NCI-H187 (cell line): ENCODE measurements around the gene TGFBR3.
"Not testable (repeated sequence)": the region's sequence is repeated elsewhere in the genome, so short reads cannot be mapped to it uniquely, and the experiment has no call there.

Experiments
- DNase-seq, 2 experiments: peaks; one replicate each; lab custom pipeline; 2025; lab: John Stamatoyannopoulos, UW

Gene TGFBR3

DNA sequence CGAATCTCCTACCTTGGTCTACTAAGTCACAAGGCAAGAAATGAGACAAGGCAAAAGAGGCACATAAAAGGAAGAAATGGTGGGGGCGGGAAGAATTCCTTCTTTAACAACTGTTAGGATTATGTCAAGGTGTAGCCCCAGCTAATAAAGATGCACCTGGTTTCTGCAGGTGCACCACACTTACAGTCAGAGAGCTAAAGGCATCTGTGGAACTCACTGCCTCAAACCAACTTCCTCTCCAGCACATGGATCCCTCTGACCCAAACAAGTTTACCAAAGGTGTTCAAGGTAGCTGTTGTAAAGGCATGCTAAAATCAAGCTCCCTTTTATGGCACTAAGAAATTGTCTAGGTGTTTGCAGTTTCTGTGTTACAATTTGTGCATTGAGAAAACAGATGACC is 38.1 kb downstream of the TGFBR3 start:
- no peak for DNase-seq

DNA sequence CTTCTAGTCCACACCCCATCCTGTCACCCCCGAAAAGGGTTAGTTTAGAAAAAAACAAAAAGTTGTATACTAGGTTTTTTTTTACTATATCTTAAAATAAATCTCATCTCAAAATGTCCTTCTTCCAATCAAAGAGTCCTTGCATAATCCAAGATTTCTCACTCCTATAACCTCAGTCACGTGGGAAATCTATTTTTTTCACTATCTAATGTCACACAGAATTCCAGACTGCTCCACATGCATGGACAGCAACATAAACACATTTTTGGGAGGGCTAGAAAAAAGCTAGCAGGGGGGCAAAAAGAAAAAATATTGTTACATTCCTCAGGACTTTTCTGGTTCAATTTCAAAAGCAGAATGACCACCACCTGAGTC is 39.3 kb downstream of the TGFBR3 start:
- no peak for DNase-seq

- peak; percentile 48 to 59 for DNase-seq
Observed at GRCh38 chr1:91846007-91846638, 39.8 kb downstream of the TGFBR3 start.

DNA sequence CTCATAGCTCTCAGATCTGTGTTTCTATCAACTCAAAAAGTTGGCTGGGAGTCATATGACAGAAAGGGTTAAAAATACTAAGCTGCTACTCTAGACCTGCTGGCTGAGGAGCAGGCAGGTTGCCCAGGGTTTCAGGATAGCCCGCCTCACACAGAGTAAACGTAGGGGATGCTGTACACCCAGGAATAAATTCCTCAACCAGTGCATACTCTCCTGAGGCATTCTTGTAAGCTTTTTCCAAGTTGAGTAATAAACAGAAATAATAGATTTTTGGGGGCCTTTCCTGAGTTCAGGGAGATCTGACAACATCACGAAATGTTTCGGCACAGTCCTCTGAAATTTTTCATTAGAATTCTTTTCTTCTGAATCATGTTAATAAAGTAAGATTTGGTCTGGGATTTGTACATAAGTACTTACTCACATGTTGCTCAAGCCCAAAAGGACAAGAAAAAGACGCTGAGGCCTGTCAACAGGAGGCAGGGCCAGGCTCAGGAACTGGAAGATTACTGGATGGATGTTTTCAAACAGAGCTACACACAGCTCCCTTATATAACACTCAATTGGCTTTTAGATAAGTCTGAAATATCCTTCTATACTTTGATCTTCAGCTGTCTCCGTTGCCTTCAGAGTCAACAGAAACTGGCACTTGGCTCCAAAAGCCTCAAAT is 41.0 kb downstream of the TGFBR3 start:
- no peak for DNase-seq

- no peak for DNase-seq
Observed at GRCh38 chr1:91843843-91844242, 42.1 kb downstream of the TGFBR3 start.

DNA sequence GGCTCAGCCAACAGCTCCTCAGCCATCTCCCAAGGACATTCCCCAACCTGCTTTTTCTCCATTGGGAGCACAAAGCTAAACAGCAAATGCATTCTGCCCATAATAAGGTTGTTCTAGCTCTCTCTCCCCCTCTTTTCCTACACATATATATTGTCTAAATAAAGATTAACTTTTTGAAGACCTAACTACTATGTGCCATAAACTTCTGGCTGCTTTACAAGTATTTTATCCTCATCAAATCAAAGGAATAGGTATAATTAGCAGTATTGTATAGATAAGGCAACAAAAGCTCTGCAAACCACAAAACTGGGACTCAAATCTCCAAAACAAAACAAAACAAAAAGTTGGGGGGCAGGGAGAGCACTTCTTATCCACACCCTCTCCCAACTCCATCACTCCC is 43.4 kb downstream of the TGFBR3 start:
- DNase-seq = no peak

DNA sequence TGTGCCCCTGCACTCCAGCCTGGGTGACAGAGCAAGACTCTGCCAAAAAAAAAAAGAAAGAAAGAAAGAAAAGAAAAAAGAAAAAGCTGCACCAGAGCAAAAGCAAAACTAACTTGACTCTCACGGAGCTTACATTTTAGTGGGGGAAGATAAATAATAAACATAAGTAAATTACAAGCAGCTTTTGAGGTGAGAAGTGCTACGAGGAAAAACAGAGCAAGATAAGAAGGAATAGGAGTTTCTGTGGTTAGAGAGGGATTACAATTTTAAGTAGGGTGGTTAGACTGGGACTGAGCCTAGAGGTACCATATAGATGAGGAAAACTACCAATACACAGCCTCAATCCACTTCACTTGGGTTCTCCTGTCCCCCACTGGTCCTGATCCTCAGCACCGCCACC is 43.9 kb downstream of the TGFBR3 start:
- no peak for DNase-seq

DNA sequence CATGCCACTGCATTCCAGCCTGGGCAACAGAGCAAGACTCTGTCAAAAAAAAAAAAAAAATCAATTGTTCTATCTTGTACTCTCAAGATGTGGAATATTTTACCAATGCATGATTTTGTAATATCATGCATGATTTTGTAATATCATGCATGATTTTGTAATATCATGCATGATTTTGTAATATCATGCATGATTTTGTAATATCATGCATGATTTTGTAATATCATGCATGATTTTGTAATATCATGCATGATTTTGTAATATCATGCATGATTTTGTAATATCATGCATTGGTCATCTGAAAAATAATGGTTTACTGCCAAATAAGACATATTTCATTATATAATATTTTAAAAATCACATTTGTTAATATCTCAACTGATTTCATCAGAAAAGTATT is 45.7 kb downstream of the TGFBR3 start:
- DNase-seq = not testable (repeated sequence)

DNA sequence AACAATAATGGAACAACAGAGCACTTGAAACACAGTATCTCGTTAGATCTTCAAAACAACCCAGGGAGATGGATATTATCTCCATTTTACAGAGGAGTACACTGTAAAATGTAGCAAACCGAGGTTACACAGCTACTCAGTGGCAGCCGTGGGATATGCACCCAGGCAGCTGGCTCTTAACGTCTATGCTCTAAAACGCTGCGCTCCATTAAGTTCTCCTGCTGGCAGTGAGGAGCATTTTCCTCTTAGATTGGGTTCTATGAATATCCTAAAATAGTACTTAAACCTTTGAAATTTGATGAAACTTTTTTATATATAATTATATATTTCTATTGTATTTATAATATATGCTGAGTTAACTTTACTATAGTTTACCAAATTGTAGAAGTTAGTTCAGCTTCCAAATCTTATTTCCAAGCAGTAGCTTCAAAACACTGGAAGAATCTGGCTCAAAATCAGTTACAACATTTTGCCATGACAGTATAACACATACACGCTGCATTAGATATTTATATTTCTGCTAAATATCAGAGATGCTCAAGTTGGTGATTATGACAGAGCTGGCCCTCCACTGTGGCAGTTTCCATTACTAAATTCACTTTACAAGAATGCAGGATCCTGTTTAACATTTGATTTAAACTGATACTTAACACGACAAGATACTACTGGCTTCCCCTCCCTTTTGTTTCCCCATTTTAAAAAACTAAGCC is 49.5 kb downstream of the TGFBR3 start:
- DNase-seq = no peak

- no peak for DNase-seq
Observed at GRCh38 chr1:91835087-91835521, 50.8 kb downstream of the TGFBR3 start.

DNA sequence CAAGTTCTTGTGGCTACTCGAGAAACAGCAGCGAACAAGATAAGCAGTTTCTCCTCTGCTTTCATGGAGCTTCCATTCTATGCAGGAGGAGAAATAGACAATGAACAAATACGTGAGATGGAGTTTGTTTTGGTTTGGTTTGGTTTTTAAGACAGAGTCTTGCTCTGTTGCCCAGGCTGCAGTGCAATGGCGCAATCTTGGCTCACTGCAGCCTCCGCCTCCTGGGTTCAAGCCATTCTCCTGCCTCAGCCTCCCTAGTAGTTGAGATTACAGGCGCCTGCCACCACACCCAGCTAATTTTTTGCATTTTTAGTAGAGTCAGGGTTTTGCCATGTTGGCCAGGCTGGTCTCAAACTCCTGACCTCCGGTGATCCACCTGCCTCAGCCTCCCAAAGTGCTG is 51.4 kb downstream of the TGFBR3 start:
- not testable (repeated sequence) for DNase-seq

DNA sequence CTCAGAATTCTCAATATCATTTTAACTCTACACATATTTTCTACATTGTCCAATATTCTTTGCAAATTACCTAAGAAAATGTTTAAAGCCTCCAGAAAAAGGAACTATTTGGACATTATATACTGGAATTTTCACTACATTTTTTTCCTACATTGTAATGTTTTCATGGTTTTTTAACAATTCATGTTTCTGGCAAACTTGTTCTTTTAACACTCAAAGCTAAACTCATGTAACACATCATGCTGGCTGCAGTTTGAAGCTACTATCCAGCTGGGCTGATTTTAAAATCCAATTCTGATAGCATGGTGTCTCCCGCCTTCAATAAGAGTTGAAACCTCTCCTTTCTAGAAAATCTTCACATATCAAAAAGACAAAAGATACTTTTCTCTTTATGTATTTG is 52.0 kb downstream of the TGFBR3 start:
- DNase-seq = no peak

- no peak for DNase-seq
Observed at GRCh38 chr1:91831132-91831930, 54.6 kb downstream of the TGFBR3 start.

DNA sequence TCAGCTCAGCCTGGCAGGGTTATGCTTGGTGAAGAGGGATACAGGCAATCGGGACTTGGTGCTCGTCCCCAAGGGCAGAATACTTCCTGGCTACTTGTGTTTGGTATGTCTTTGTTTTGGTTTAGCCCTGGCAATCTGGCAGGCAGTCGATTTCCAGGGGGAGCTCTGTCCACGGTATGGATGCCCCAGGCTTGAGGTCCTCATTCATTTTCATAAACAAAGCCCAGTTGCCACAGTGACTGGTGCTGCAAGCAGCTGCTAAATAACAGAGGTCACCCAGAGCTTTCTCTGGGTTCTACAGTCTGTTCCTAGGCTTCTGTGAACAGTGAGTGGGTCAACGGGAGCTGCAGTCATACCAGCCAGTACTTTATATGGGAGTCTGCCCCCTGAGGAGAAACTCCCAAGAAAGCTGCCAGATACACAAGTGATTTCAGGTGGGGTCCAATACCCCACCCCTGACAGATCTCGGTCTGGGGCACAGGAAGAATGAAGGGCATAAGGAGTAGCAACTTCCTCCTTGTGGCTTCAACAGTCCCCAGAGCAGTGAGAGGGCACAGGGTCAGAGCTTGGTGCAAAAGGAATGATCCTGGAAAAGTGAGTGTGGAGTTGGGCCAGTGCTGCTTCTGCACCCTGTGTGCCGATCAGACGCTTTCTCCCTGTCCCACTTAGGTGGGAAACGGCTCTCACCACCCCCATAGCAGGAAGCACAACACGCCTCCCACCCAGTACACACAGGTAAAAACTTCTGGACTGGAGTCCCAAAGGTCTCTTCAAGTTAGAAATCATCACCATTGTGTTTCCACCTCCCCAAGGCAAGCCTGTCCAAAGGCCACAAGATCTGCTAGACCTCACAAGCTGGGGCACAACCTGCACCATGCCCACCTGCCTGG is 55.5 kb downstream of the TGFBR3 start:
- DNase-seq = no peak

GRCh38 chr1:91829293-91830153 is 56.4 kb downstream of the TGFBR3 start:
- no peak for DNase-seq

DNA sequence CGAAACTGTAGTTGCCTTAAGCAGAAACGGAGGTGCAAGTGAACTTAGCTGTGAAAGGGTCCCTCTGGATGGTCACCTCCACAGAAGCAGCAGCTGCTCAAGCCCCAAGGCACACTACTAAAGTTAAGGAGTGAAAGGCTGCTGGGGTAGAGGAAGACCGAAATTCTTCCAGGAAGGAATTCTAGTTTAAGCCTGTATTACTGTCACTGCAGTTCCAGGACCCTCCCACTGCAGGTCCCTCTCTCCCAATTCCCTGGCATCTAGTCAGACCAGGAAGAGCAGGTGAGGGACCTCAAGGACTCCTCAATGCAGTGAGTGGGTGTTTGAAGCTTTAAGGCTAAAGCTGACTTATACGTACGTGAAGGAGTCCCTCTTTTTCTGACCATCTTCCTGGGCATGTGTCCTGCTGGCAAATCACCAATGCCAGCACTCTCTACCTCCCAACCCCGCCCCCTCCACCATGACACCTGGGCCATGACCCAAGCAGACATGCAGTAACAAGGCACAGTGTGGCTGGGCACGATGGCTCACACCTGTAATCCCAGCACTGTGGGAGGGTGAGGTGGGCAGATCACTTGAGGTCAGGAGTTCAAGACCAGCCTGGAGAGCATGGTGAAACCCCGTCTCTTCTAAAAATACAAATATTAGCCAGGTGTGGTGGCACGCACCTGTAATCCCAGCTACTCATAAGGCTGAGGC is 57.2 kb downstream of the TGFBR3 start:
- no peak for DNase-seq

GRCh38 chr1:91827459-91828321 is 58.3 kb downstream of the TGFBR3 start:
- DNase-seq = no peak

DNA sequence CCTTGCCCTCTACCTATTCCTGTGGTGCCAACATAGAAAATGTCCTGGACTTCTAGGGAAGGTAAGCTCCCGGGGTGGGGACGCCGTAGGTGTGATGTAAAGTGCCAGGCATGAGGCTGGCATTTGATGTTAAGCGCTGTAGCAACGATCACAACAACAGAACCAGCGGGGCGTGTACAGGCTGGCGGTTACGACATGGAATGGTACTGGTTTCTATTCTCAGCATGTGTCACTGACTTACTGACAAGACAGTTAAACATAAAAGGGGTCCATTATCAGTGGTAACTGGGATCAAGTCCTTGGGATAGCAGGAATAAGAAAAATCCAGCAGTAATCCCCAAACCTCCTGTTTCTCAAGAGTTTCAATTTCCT is 58.9 kb downstream of the TGFBR3 start:
- DNase-seq = no peak

GRCh38 chr1:91826649-91827048 is 59.3 kb downstream of the TGFBR3 start:
- DNase-seq = no peak
